DND-41 (cell line): ENCODE results near the gene REXO4.

ENCODE experiments used
- ATAC-seq: fragments of 200-7000 bp; cut with Tn5 transposase; 3 replicates; pipeline ENCODE4 v1.9.1; 2021; ENCODE audit warnings: low read depth; ENCODE audit not compliant: insufficient read depth
- DNase-seq: peaks from one replicate; pipeline ENCODE4 v3.0.0-alpha.2; 2020
- H2AFZ ChIP-seq: 2 replicates; pipeline ENCODE4 v1.6.0; 2012; ENCODE audit warnings: low read depth, low read length
- H3K27ac ChIP-seq: 2 replicates; pipeline ENCODE4 v1.5.1; 2012; ENCODE audit warnings: low read length, inconsistent platforms
- H3K27me3 ChIP-seq: fragments of 200-600 bp; sonication (generic); 2 replicates; pipeline ENCODE4 v1.6.0; 2012; ENCODE audit warnings: low read length, mild to moderate bottlenecking, inconsistent platforms; ENCODE audit not compliant: insufficient read depth, poor library complexity
- H3K36me3 ChIP-seq: 2 replicates; pipeline ENCODE4 v1.5.1; 2012; ENCODE audit warnings: low read length, inconsistent platforms; ENCODE audit not compliant: insufficient read depth
- H3K4me1 ChIP-seq: 2 replicates; pipeline ENCODE4 v1.5.1; 2012; ENCODE audit warnings: mild to moderate bottlenecking, low read length; ENCODE audit not compliant: insufficient read depth
- H3K4me2 ChIP-seq: 2 replicates; pipeline ENCODE4 v1.6.0; 2012; ENCODE audit warnings: mild to moderate bottlenecking, moderate library complexity, low read length, inconsistent platforms; ENCODE audit not compliant: insufficient read depth
- H3K4me3 ChIP-seq, 2 experiments: fragments of 200-600 bp in 1 of 2; shearing (Covaris generic) in 1 of 2; 2 replicates each; pipeline ENCODE4 v1.5.1; 2012 to 2016; ENCODE audit warnings: inconsistent platforms in 2 of 2, low read length in 2 of 2, mild to moderate bottlenecking in 2 of 2, low read depth in 1 of 2, moderate library complexity in 1 of 2
- H3K79me2 ChIP-seq: 2 replicates; pipeline ENCODE4 v1.6.0; 2012; ENCODE audit warnings: low read length, inconsistent platforms; ENCODE audit not compliant: insufficient read depth
- H3K9ac ChIP-seq: 2 replicates; pipeline ENCODE4 v1.6.0; 2012; ENCODE audit warnings: low read depth, mild to moderate bottlenecking, inconsistent platforms, low read length, moderate library complexity
- H3K9me3 ChIP-seq: 2 replicates; pipeline ENCODE4 v1.5.1; 2012; ENCODE audit warnings: low read length, moderate library complexity, mild to moderate bottlenecking, inconsistent platforms; ENCODE audit not compliant: insufficient read depth, severe bottlenecking
- H4K20me1 ChIP-seq: 2 replicates; pipeline ENCODE4 v1.6.0; 2012; ENCODE audit warnings: low read length; ENCODE audit not compliant: insufficient read depth
- EZH2 ChIP-seq: IDR thresholded peaks from 3 replicates; pipeline ENCODE4 v1.6.1; 2012; ENCODE audit warnings: borderline replicate concordance, low read depth, mild to moderate bottlenecking, moderate library complexity, low read length, inconsistent platforms; ENCODE audit not compliant: severe bottlenecking
- TF ChIP-seq, protein P1 (sequence below): IDR thresholded peaks from 2 replicates; pipeline ENCODE4 v1.5.1; 2012; ENCODE audit warnings: borderline replicate concordance, low read length, moderate library complexity, mild to moderate bottlenecking; ENCODE audit not compliant: poor library complexity, severe bottlenecking; ENCODE audit errors: extremely low read depth

REXO4 gene

DNA sequence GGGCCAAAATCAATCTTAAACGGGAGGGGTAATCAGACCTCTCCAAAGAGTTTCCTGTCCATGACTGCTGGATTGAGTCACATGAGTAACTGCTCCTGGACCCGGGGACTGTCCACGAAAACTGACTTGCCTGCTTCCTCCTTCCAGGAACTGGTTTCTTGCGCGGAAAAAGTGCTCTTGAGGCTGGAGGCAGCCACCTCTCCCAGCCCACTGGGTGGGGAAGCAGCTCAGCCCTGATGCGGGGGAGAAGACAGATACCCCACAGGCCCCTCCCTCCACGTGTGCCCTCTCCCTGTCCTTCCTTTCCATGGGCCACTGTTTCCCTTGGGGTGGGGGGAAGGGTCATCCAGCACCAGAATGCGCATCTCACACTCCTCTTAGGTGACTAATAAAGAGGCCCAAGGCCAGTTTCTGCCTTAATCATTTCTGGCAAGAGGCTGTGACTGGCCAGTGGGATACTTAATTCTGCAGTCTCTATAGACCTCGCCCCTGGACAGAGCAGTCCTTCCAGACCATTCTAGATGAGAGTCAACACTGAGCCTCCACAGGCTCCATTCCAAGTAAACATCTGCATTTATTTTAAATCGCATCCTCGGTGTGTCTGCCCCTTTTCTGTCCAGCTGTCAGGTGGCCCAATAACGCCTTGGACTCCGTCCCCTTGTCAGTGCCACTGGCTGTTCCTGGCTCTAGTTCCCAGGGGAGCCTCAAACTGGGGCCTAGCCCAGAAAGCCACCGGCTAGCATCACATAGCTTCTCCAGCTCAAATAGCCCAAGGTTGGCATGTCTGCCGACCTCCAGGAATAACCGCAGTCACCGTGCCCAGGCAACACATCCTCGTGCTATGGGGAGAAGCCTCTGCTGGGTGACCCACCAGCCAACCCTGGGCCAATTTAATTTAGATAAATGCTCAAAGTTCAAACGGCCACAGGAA is 12.0 kb downstream of the REXO4 start:
- H3K4me3 ChIP-seq: no peak overlapping the region
- no peak overlapping the region for H3K9ac ChIP-seq
- peaks cover 15% of the 10 kb centered on the region for H4K20me1 ChIP-seq
- H3K79me2 ChIP-seq: no peaks in the 10 kb centered on the region
- H3K9me3 ChIP-seq: no peaks in the 10 kb centered on the region
- H3K4me1 ChIP-seq: no peaks in the 10 kb centered on the region
- H3K27ac ChIP-seq: no peak overlapping the region
- DNase-seq (no peak), ATAC-seq (no peak)
- H3K36me3 ChIP-seq: peaks cover 52% of the 10 kb centered on the region
- H3K27me3 ChIP-seq: no peaks in the 10 kb centered on the region
- no peak overlapping the region for H2AFZ ChIP-seq
- H3K4me2 ChIP-seq: no peak overlapping the region
- TF ChIP-seq EZH2: no peak
- TF ChIP-seq, protein P1, sequence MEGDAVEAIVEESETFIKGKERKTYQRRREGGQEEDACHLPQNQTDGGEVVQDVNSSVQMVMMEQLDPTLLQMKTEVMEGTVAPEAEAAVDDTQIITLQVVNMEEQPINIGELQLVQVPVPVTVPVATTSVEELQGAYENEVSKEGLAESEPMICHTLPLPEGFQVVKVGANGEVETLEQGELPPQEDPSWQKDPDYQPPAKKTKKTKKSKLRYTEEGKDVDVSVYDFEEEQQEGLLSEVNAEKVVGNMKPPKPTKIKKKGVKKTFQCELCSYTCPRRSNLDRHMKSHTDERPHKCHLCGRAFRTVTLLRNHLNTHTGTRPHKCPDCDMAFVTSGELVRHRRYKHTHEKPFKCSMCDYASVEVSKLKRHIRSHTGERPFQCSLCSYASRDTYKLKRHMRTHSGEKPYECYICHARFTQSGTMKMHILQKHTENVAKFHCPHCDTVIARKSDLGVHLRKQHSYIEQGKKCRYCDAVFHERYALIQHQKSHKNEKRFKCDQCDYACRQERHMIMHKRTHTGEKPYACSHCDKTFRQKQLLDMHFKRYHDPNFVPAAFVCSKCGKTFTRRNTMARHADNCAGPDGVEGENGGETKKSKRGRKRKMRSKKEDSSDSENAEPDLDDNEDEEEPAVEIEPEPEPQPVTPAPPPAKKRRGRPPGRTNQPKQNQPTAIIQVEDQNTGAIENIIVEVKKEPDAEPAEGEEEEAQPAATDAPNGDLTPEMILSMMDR: no peak

DNA sequence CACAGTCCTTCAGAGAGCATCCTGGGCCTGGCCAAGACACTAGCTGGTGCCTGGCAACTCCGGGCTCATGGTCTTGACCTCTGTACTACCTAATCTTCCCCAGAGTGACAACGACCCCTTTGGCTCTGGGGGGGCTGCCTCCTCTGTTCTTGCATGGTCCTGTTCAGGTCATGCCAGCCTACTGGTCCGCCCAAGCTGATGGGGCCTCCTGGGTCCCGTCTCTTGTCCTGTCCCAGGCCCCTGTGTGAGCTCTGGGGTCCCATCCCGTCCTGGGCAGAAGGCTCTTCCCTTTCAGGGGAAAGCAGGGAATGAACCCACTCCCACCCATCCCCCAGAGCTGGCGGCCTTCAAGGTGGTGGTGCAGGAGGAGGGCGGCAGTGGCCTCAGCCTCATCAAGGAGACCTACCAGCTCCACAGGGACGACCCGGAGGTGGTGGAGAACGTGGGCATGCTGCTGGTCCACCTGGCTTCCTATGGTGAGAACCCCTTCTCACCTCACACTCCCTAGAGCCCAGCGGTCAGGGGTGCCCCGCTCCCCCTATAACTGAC is 13.3 kb downstream of the REXO4 start:
- Histone ChIP-seq H3K27ac (no peak overlapping the region), H3K4me3 (no peak overlapping the region), H3K27me3 (no peaks in the 10 kb centered on the region), H3K79me2 (no peaks in the 10 kb centered on the region), H3K36me3 (peaks cover 41% of the 10 kb centered on the region), H3K9ac (no peak overlapping the region), H3K9me3 (no peaks in the 10 kb centered on the region), H3K4me1 (no peaks in the 10 kb centered on the region), H4K20me1 (peaks cover 15% of the 10 kb centered on the region), H2AFZ (no peak overlapping the region), H3K4me2 (no peak overlapping the region)
- ATAC-seq: no peak
- TF ChIP-seq, protein P1: no peak
- TF ChIP-seq EZH2: no peak
- DNase-seq: no peak

DNA sequence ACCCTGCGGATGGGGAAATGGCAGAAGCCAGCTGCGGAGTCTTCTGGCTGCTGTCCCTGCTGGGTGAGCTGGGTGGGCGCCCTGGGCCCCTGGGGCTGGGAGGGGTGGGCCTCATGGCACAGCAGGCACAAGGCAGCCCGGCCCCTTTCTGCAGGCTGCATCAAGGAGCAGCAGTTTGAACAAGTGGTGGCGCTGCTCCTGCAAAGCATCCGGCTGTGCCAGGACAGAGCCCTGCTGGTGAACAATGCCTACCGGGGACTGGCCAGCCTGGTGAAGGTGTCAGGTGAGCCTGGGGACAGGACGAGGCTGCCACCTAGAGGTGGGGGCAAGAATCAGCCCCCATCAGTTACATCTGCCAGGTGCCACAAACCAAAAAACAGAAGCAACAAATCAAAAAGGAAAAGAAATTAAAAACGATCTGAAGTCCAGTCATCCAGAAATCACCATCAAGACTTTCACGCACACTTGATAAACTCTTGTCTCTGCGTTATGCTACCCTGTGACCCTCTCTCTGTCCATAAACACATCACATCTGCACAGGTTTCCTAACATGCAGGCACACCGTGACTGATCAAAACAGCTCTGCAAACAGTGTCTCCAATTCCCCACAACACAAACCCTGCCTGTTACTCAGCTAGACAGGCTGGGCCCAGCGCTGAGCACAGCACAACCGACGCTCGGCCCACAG is 13.9 kb downstream of the REXO4 start:
- H3K27me3 ChIP-seq: no peaks in the 10 kb centered on the region
- DNase-seq: peak; percentile 40

More for the DNA sequence above, 13.9 kb downstream of the REXO4 start:
- TF ChIP-seq EZH2: no peak
- TF ChIP-seq, protein P1: peak; percentile 59
- ATAC-seq: no peak
- Histone ChIP-seq H3K4me1 (no peaks in the 10 kb centered on the region), H3K4me2 (no peak overlapping the region), H3K79me2 (no peaks in the 10 kb centered on the region), H3K4me3 (no peak overlapping the region), H4K20me1 (peaks cover 15% of the 10 kb centered on the region), H3K36me3 (peaks cover 40% of the 10 kb centered on the region), H3K9me3 (no peaks in the 10 kb centered on the region), H3K9ac (no peak overlapping the region), H3K27ac (no peak overlapping the region), H2AFZ (no peak overlapping the region)
